K562 (cell line): Measurements from ENCODE around the gene CIAO3. TPM values are rescaled to one million over a fixed set of nuclear protein-coding genes. Genes with fewer than 3 reads are reported as not detected.

ENCODE experiments used
- ARID2 ChIP-seq: fragments of 450-650 bp; IDR thresholded peaks from 2 replicates; pipeline ENCODE4 v1.6.1; 2017; ENCODE audit warnings: antibody characterized with exemption, mild to moderate bottlenecking
- CAMTA2 ChIP-seq: fragments of 250-450 bp; sonication (Bioruptor Pico); conservative IDR thresholded peaks from 2 replicates; pipeline ENCODE4 v1.5.1; 2022
- CC2D1A ChIP-seq: fragments of 450-650 bp; IDR thresholded peaks from 2 replicates; pipeline ENCODE4 v1.6.1; 2017; ENCODE audit warnings: mild to moderate bottlenecking
- CXXC5 ChIP-seq: fragments of 250-450 bp; sonication (Bioruptor Pico); IDR thresholded peaks from 2 replicates; pipeline ENCODE4 v1.8.0; 2022; ENCODE audit warnings: inconsistent platforms, mild to moderate bottlenecking, moderate library complexity
- FIP1L1 ChIP-seq: fragments of 200-400 bp; formaldehyde crosslinking; IDR thresholded peaks from 2 replicates; pipeline ENCODE4 v1.6.1; 2018; ENCODE audit warnings: mild to moderate bottlenecking, low read depth, low read length; ENCODE audit not compliant: poor library complexity, severe bottlenecking
- HDGF ChIP-seq: fragments of 450-650 bp; IDR thresholded peaks from 2 replicates; pipeline ENCODE4 v1.6.1; 2016
- MAZ ChIP-seq, 2 experiments: fragments of 450-650 bp in 1 of 2; sonication (generic) in 1 of 2; formaldehyde crosslinking; IDR thresholded peaks in 1 of 2; conservative IDR thresholded peaks in 1 of 2; 2 replicates each; pipeline versions ENCODE4 v1.4.0 to v1.5.0; 2020; ENCODE audit warnings: mild to moderate bottlenecking in 1 of 2, missing genetic modification reagents in 1 of 2
- SMC3 ChIP-seq: conservative IDR thresholded peaks from 2 replicates; pipeline ENCODE4 v1.6.1; 2011; ENCODE audit warnings: low read depth, low read length, improper control_type of control experiment; ENCODE audit not compliant: insufficient read depth
- STAG1 ChIP-seq: sonication (generic); formaldehyde crosslinking; IDR thresholded peaks from 2 replicates; pipeline ENCODE4 v1.5.0; 2020; ENCODE audit warnings: missing genetic modification reagents, borderline replicate concordance
- polyA plus RNA-seq, 8 experiments: library from polyadenylated mRNA; depleted of rRNA in 4 of 8; stranded (reverse) in 5 of 8; unstranded in 3 of 8; fragments of >200 nt; fragmentation: Nextera tagmentation in 2 of 8; fragmentation: Illumina TruSeq in 1 of 8; extraction: Ambion mirVana in 2 of 8; extraction: Trizol in 1 of 8; gene quantifications; 2 replicates each; pipeline versions ENCODE4 v1.2.1 to v1.2.3, GENCODE V29; 2011 to 2014; ENCODE audit warnings: inconsistent platforms in 1 of 8, missing spikeins in 1 of 8
- total RNA-seq, 7 experiments: library from RNA; depleted of rRNA in 6 of 7; stranded (reverse); fragments of >200 nt in 6 of 7; fragmentation: Illumina TruSeq in 2 of 7; extraction: Trizol in 2 of 7; gene quantifications; 2 replicates each; pipeline versions ENCODE4 v1.2.1 to v1.2.3, GENCODE V29; 2011 to 2021; ENCODE audit warnings: low replicate concordance in 1 of 7
- TF ChIP-seq, protein P1 (sequence below), 2 experiments: fragments of 450-650 bp in 1 of 2; sonication (generic) in 1 of 2; formaldehyde crosslinking in 1 of 2; IDR thresholded peaks; 2 replicates each; pipeline versions ENCODE4 v1.7.1 to v1.9.0; 2016 to 2022; ENCODE audit warnings: inconsistent platforms in 1 of 2, mild to moderate bottlenecking in 1 of 2, missing genetic modification reagents in 1 of 2
- TF ChIP-seq, protein P2 (sequence below), 2 experiments: IDR thresholded peaks; 2 replicates each; pipeline ENCODE4 v1.6.1; 2011; ENCODE audit warnings: borderline replicate concordance in 1 of 2, control low read depth in 1 of 2, low read depth in 1 of 2, low read length in 1 of 2, mild to moderate bottlenecking in 1 of 2, mixed read lengths in 1 of 2, moderate library complexity in 1 of 2; ENCODE audit not compliant: insufficient read depth in 1 of 2, insufficient read length in 1 of 2, poor library complexity in 1 of 2, severe bottlenecking in 1 of 2; ENCODE audit errors: extremely low read depth in 1 of 2
- TF ChIP-seq, protein P3 (sequence below): sonication (generic); formaldehyde crosslinking; IDR thresholded peaks from 2 replicates; pipeline ENCODE4 v1.8.0; 2022; ENCODE audit warnings: missing genetic modification reagents, mild to moderate bottlenecking, moderate library complexity, borderline replicate concordance
- TF ChIP-seq, protein P4 (sequence below): fragments of 250-450 bp; sonication (Bioruptor Pico); IDR thresholded peaks from 2 replicates; pipeline ENCODE4 v1.8.0; 2022; ENCODE audit warnings: moderate library complexity, mild to moderate bottlenecking, inconsistent platforms

The CIAO3 gene
- total and polyA plus RNA-seq, 9 of the 15 experiments (the other 6 are each of a cell fraction or from before 2014, with no cell fraction given): 2.2 to 35.6 (median 18.7) TPM

DNA sequence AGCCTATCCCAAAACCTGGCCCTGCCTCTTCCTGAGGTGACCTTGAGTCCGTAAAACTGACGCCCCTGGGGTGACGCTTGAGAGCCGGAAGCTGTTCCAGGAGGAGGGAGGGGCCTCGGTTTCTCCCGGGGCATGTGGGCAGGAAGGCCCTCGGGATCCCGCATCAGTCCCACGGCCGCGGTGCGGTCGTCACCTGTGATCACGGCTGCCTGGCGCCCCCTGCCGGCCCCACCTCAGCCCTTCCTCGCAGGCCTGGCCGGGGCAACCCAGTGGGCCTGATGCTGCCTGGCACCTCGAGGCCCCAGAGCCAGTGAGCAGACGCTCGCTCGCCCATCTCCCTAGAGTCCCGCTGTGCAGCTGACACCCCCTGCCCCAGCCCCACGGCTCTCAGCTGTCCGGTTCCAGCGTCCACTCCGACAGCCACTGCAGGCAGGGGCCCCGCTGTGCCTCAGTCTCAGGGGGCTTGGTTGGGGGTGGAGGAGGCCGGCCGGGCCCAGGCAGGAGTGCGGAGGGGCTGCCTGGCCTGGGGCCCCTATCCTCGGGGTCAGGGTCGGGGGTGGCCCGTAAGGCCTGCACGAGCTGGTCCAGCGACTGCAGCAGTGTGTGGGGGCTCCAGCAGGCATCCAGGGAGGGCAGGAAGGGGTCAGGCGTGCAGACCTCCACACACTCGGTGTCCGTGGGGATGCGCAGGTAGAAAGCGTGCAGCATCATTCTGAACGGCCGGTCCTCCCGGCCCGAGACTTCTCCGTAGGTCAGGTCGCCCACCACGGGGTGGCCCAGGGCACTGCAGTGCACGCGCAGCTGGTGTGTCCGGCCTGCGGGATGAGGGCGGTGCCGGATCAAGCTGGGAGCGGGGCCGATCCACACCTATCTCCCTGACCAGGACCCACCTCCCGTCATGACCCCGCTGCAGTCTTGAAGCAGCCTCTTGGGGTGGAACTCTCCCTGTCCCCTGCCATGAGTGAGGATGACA lies 45.1 kb upstream of the CIAO3 start (continued):
- TF ChIP-seq STAG1 (CRISPR knock-in tag) (peak; percentile 88; the same call in 1 of the 2 replicates), FIP1L1 (peak; percentile 60), CC2D1A (0 out of 2 replicates have a peak, but pooled peaks have one; percentile 18), MAZ (CRISPR knock-in tag; conservative IDR thresholded peaks at IDR 0.05 in 1 of 2, IDR thresholded peaks at IDR 0.05 in 1 of 2) (peak; percentile 14 to 75; a peak in 3 of 4 replicates), SMC3 (peak; percentile 79), CXXC5 (CRISPR knock-in tag) (peak; percentile 40), HDGF (0 out of 2 replicates have a peak, but pooled peaks have one; percentile 46), CAMTA2 (CRISPR knock-in tag) (no peak), ARID2 (peak; percentile 40; the same call in 1 of the 2 replicates)
- TF ChIP-seq, protein P1, sequence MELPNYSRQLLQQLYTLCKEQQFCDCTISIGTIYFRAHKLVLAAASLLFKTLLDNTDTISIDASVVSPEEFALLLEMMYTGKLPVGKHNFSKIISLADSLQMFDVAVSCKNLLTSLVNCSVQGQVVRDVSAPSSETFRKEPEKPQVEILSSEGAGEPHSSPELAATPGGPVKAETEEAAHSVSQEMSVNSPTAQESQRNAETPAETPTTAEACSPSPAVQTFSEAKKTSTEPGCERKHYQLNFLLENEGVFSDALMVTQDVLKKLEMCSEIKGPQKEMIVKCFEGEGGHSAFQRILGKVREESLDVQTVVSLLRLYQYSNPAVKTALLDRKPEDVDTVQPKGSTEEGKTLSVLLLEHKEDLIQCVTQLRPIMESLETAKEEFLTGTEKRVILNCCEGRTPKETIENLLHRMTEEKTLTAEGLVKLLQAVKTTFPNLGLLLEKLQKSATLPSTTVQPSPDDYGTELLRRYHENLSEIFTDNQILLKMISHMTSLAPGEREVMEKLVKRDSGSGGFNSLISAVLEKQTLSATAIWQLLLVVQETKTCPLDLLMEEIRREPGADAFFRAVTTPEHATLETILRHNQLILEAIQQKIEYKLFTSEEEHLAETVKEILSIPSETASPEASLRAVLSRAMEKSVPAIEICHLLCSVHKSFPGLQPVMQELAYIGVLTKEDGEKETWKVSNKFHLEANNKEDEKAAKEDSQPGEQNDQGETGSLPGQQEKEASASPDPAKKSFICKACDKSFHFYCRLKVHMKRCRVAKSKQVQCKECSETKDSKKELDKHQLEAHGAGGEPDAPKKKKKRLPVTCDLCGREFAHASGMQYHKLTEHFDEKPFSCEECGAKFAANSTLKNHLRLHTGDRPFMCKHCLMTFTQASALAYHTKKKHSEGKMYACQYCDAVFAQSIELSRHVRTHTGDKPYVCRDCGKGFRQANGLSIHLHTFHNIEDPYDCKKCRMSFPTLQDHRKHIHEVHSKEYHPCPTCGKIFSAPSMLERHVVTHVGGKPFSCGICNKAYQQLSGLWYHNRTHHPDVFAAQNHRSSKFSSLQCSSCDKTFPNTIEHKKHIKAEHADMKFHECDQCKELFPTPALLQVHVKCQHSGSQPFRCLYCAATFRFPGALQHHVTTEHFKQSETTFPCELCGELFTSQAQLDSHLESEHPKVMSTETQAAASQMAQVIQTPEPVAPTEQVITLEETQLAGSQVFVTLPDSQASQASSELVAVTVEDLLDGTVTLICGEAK (IDR thresholded peaks at IDR 0.05): 0 out of 2 replicates have a peak, but pooled peaks have one; percentile 19
- TF ChIP-seq, protein P1 (CRISPR knock-in tag; IDR thresholded peaks at IDR 0.05): no peak
- TF ChIP-seq, protein P2, sequence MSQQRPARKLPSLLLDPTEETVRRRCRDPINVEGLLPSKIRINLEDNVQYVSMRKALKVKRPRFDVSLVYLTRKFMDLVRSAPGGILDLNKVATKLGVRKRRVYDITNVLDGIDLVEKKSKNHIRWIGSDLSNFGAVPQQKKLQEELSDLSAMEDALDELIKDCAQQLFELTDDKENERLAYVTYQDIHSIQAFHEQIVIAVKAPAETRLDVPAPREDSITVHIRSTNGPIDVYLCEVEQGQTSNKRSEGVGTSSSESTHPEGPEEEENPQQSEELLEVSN (IDR thresholded peaks at IDR 0.05; ENCODE audit: borderline replicate concordance in 1 of 2, extremely low read depth in 1 of 2, insufficient read depth in 1 of 2, insufficient read length in 1 of 2, low read depth in 1 of 2, low read length in 1 of 2, poor library complexity in 1 of 2, severe bottlenecking in 1 of 2): peak in 1 of 2 experiments; percentile 33
- TF ChIP-seq, protein P3, sequence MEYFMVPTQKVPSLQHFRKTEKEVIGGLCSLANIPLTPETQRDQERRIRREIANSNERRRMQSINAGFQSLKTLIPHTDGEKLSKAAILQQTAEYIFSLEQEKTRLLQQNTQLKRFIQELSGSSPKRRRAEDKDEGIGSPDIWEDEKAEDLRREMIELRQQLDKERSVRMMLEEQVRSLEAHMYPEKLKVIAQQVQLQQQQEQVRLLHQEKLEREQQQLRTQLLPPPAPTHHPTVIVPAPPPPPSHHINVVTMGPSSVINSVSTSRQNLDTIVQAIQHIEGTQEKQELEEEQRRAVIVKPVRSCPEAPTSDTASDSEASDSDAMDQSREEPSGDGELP (CRISPR knock-in tag): peak; percentile 89
- TF ChIP-seq, protein P4, sequence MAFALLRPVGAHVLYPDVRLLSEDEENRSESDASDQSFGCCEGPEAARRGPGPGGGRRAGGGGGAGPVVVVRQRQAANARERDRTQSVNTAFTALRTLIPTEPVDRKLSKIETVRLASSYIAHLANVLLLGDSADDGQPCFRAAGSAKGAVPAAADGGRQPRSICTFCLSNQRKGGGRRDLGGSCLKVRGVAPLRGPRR (CRISPR knock-in tag): no peak
